K562 (cell line): ENCODE results near the gene ZNF629. TPM values are rescaled to one million over a fixed set of nuclear protein-coding genes. Genes with fewer than 3 reads are reported as not detected.

Experiments used
- ARID3A ChIP-seq: IDR thresholded peaks from 2 replicates; pipeline ENCODE4 v1.6.1; 2012; ENCODE audit warnings: low read depth, low read length, improper control_type of control experiment, borderline replicate concordance
- ARNT ChIP-seq, 2 experiments: fragments of 450-650 bp; IDR thresholded peaks; 2 replicates each; pipeline ENCODE4 v1.6.1; 2016; ENCODE audit warnings: mild to moderate bottlenecking in 1 of 2
- BRD4 ChIP-seq: fragments of 200-600 bp; sonication (generic); IDR thresholded peaks from 2 replicates; pipeline ENCODE4 v1.6.1; 2017; ENCODE audit warnings: inconsistent platforms
- FOXJ2 ChIP-seq: fragments of 200-800 bp; sonication (Bioruptor generic); IDR thresholded peaks from 2 replicates; pipeline ENCODE4 v1.6.1; 2016; ENCODE audit warnings: missing genetic modification characterization, missing compliant biosample characterization
- FOXP1 ChIP-seq: sonication (generic); formaldehyde crosslinking; IDR thresholded peaks from 2 replicates; pipeline ENCODE4 v1.8.0; 2022; ENCODE audit warnings: mild to moderate bottlenecking, missing genetic modification reagents
- NFYB ChIP-seq: IDR thresholded peaks from 2 replicates; pipeline ENCODE4 v1.6.1; 2011; ENCODE audit warnings: mild to moderate bottlenecking, moderate library complexity; ENCODE audit not compliant: insufficient read length; ENCODE audit errors: extremely low read depth
- NR2C2 ChIP-seq, 2 experiments: fragments of 200-800 bp in 1 of 2; sonication (Bioruptor generic) in 1 of 2; sonication (generic) in 1 of 2; formaldehyde crosslinking in 1 of 2; IDR thresholded peaks; 2 replicates each; pipeline versions ENCODE4 v1.6.1 to v1.8.0; 2016 to 2022; ENCODE audit warnings: mild to moderate bottlenecking in 1 of 2, missing compliant biosample characterization in 1 of 2, missing genetic modification characterization in 1 of 2, missing genetic modification reagents in 1 of 2
- RBM25 ChIP-seq: fragments of 200-400 bp; formaldehyde crosslinking; IDR thresholded peaks from 2 replicates; pipeline ENCODE4 v1.6.1; 2018; ENCODE audit warnings: low read length, low read depth, moderate library complexity; ENCODE audit not compliant: severe bottlenecking
- SAP30 ChIP-seq: fragments of 200-600 bp; sonication (generic); IDR thresholded peaks from 2 replicates; pipeline ENCODE4 v1.6.1; 2012; ENCODE audit warnings: borderline replicate concordance, low read depth, mild to moderate bottlenecking, moderate library complexity, low read length, control low read depth, inconsistent platforms; ENCODE audit not compliant: insufficient read depth, poor library complexity, severe bottlenecking
- STAT5A ChIP-seq: IDR thresholded peaks from 2 replicates; pipeline ENCODE4 v1.6.1; 2012; ENCODE audit warnings: low read length, inconsistent platforms, borderline replicate concordance
- TAF1 ChIP-seq: IDR thresholded peaks from 2 replicates; pipeline ENCODE4 v1.6.1; 2011; ENCODE audit warnings: mild to moderate bottlenecking, low read length, moderate library complexity; ENCODE audit not compliant: insufficient read depth, control insufficient read depth, severe bottlenecking; ENCODE audit errors: extremely low read depth
- TAL1 ChIP-seq: fragments of 450-650 bp; IDR thresholded peaks from 2 replicates; pipeline ENCODE4 v1.6.1; 2016; ENCODE audit warnings: mild to moderate bottlenecking
- TSC22D4 ChIP-seq: fragments of 450-650 bp; IDR thresholded peaks from 2 replicates; pipeline ENCODE4 v1.6.1; 2016; ENCODE audit warnings: missing genetic modification characterization, missing biosample characterization, control low read depth
- XRCC4 ChIP-seq: IDR thresholded peaks from one replicate; pipeline ENCODE4 v1.6.1; 2011; ENCODE audit not compliant: insufficient read depth, insufficient read length; ENCODE audit errors: extremely low read depth
- ZNF316 ChIP-seq: fragments of 450-650 bp; IDR thresholded peaks from 2 replicates; pipeline ENCODE4 v1.6.1; 2016
- polyA plus RNA-seq, 8 experiments: library from polyadenylated mRNA; depleted of rRNA in 4 of 8; stranded (reverse) in 5 of 8; unstranded in 3 of 8; fragments of >200 nt; fragmentation: Nextera tagmentation in 2 of 8; fragmentation: Illumina TruSeq in 1 of 8; extraction: Ambion mirVana in 2 of 8; extraction: Trizol in 1 of 8; gene quantifications; 2 replicates each; pipeline versions ENCODE4 v1.2.1 to v1.2.3, GENCODE V29; 2011 to 2014; ENCODE audit warnings: inconsistent platforms in 1 of 8, missing spikeins in 1 of 8
- total RNA-seq, 7 experiments: library from RNA; depleted of rRNA in 6 of 7; stranded (reverse); fragments of >200 nt in 6 of 7; fragmentation: Illumina TruSeq in 2 of 7; extraction: Trizol in 2 of 7; gene quantifications; 2 replicates each; pipeline versions ENCODE4 v1.2.1 to v1.2.3, GENCODE V29; 2011 to 2021; ENCODE audit warnings: low replicate concordance in 1 of 7
- TF ChIP-seq, protein P1 (sequence below): fragments of 200-800 bp; sonication (Bioruptor generic); IDR thresholded peaks from 2 replicates; pipeline ENCODE4 v1.6.1; 2017; ENCODE audit warnings: missing genetic modification characterization, missing compliant biosample characterization

Gene ZNF629
- total and polyA plus RNA-seq, 9 of the 15 experiments (the other 6 are each of a cell fraction or from before 2014, with no cell fraction given), result 0.44 to 18.8 (median 7.4) TPM

DNA sequence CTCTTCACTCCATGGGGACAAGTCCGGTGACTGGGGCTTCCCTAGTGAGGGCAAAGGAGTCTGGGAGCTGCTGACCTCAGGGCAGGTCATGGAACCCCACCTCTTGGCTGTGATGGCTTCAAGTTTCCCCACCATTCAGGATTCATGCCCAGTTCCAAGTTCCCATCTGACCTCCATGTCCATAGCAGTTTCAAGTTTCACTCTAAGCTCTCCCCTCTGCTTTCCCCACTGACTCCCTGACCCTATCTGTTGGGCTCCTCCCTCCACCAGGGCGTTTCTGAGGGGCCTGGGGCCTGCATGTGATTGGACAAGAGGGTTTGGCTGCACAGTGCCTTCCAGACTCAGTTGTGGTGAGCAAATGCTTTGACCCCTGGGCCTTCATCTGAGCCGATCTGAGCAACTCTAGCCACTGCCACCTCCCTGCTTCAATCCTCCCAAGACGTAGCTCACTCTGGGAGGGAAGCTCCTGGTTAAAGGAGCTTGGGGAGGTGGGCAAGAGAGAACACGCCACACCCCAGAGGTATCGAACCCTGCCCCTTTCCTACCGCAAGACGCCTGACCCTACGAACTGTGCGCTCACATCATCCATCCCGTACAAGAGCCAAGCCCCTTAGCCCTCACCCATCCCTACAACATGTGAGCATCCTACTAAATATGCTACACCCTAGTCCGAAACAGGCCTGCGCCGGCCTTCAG is 8.3 kb downstream of the ZNF629 start (continued):
- TF ChIP-seq NFYB (peak; percentile 72), BRD4 (no peak), TAF1 (peak; percentile 29), SAP30 (no peak), ARNT (IDR thresholded peaks at IDR 0.05) (no peak), FOXJ2 (tag) (no peak), RBM25 (peak; percentile 60), TSC22D4 (tag) (no peak), NR2C2 (CRISPR knock-in tag; IDR thresholded peaks at IDR 0.05) (0 out of 2 replicates have a peak, but pooled peaks have one; percentile 24), NR2C2 (tag; IDR thresholded peaks at IDR 0.05) (peak; percentile 71), ZNF316 (no peak), ARID3A (no peak), STAT5A (no peak), FOXP1 (CRISPR knock-in tag) (no peak), TAL1 (no peak), XRCC4 (no peak)
- TF ChIP-seq, protein P1, sequence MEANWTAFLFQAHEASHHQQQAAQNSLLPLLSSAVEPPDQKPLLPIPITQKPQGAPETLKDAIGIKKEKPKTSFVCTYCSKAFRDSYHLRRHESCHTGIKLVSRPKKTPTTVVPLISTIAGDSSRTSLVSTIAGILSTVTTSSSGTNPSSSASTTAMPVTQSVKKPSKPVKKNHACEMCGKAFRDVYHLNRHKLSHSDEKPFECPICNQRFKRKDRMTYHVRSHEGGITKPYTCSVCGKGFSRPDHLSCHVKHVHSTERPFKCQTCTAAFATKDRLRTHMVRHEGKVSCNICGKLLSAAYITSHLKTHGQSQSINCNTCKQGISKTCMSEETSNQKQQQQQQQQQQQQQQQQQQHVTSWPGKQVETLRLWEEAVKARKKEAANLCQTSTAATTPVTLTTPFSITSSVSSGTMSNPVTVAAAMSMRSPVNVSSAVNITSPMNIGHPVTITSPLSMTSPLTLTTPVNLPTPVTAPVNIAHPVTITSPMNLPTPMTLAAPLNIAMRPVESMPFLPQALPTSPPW (CRISPR knock-in tag), result no peak
